AG09319 (cell line): ENCODE measurements around the gene DNAJC3.
A peak's percentile ranks its signal among the peaks of the same experiment; 100 is the strongest.

Experiments used
- DNase-seq: peaks from one replicate; pipeline ENCODE4 v3.0.0-alpha.2; 2010; ENCODE audit warnings: low read depth; ENCODE audit errors: extremely low read depth
- CTCF ChIP-seq: IDR thresholded peaks from 2 replicates; pipeline ENCODE4 v1.5.1; 2011; ENCODE audit warnings: low read depth, mild to moderate bottlenecking, inconsistent platforms, low read length, moderate library complexity

DNAJC3 gene

GRCh38 chr13:95676762-95677563 is at the start of gene DNAJC3:
Gene DNAJC3 (plus strand): TSS chr13:95677139. CDS start chr13:95677256, 117 bp downstream.
- DNase-seq: peak; percentile 95
- TF ChIP-seq CTCF: no peak

GRCh38 chr13:95627590-95627989 is 49.3 kb upstream of the DNAJC3 start:
- TF ChIP-seq CTCF: no peak
- no peak for DNase-seq

- TF ChIP-seq CTCF: no peak
Measured at GRCh38 chr13:95628488-95628887, 48.5 kb upstream of the DNAJC3 start.

GRCh38 chr13:95629071-95629470 is 47.9 kb upstream of the DNAJC3 start:
- TF ChIP-seq CTCF: no peak
- DNase-seq: no peak

More at GRCh38 chr13:95628488-95628887, 48.5 kb upstream of the DNAJC3 start:
- no peak for DNase-seq

GRCh38 chr13:95630593-95630992 is 46.3 kb upstream of the DNAJC3 start:
- no peak for DNase-seq
- no peak for TF ChIP-seq CTCF

GRCh38 chr13:95636853-95637252 is 40.1 kb upstream of the DNAJC3 start:
- no peak for DNase-seq
- no peak for TF ChIP-seq CTCF

- DNase-seq: no peak
- TF ChIP-seq CTCF: no peak
Measured at GRCh38 chr13:95641291-95642027, 35.5 kb upstream of the DNAJC3 start.
